ENCODE measurements around the gene SLC24A5. TPM values are rescaled to one million over a fixed set of nuclear protein-coding genes. Genes with fewer than 3 reads are reported as not detected.
A peak's percentile ranks its signal among the peaks of the same experiment; 100 is the strongest.

The SLC24A5 gene
- total and polyA plus RNA-seq, 2 donors (not counting 3 experiments of a cell fraction or from before 2014, with no cell fraction given) = not detected

DNA sequence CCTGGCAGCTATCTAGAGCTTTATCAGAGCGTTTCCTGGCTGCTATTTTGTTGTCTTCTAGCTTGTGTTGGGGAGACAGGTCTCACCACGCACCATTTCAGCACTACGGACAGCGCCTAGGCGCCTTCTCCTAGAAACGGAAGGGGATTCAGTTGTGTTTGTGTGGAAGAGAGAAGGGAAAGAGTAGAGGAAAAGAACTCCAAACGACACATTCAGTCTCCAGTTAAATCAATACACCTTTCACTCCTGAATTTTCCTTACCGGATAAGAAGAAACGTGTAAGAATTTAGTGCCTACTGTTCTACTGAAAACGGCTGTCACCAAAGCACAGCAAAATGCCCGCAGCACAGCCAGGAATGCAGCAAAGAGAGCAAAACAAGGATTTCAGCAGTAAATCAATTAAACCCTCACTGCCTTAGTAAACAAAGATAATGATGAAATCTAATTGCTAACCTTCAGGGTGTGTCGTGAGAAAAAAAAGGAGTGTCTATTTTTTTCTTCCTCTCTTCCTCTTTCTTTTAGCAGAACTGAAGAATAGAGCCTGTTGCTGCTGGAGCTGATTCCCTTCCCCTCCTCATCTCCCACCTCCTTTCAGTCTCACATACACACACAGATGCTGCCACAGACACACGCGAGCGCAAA, 70.3 kb downstream of the SLC24A5 start:
- no peak overlapping the region for H3K9ac ChIP-seq (replicated peaks; ENCODE audit: extremely low read depth, insufficient read depth, low read length)
- H3K27ac ChIP-seq (ENCODE audit: insufficient read depth, low read depth, low read length) = no peak overlapping the region
- no peaks in the 10 kb centered on the region for H3K79me2 ChIP-seq (ENCODE audit: control insufficient read depth, insufficient read depth, low read length)
- DNase-seq (ENCODE audit: low read depth, low spot score) (peak; percentile 65), FAIRE-seq (peak; percentile 86)
- no peak overlapping the region for H2AFZ ChIP-seq (ENCODE audit: low read depth, low read length)
- H3K9me1 ChIP-seq (replicated peaks; ENCODE audit: control insufficient read depth, extremely low read depth, insufficient read depth, low read length) = no peaks in the 10 kb centered on the region
- no peaks in the 10 kb centered on the region for H4K20me1 ChIP-seq (replicated peaks; ENCODE audit: control insufficient read depth, extremely low read depth, insufficient read depth, low read length)
- ChIA-PET POLR2A (no interaction called here), CTCF (no interaction called here)
- peaks cover 10 to 44% of the 10 kb centered on the region in 2 experiments for H3K27me3 ChIP-seq (ENCODE audit: control insufficient read depth in 2 of 2, insufficient read depth in 2 of 2, low read length in 2 of 2)
- no peaks in the 10 kb centered on the region for H3K4me1 ChIP-seq (ENCODE audit: control insufficient read depth, extremely low read depth, insufficient read depth, low read length)
- H3K9me3 ChIP-seq (replicated peaks; ENCODE audit: control insufficient read depth, insufficient read depth, low read length) = no peaks in the 10 kb centered on the region
- TF ChIP-seq MAX (IDR thresholded peaks at IDR 0.05; ENCODE audit: insufficient read depth, insufficient read length) (no peak), EZH2 (IDR thresholded peaks at IDR 0.05; ENCODE audit: borderline replicate concordance, low read depth, low read length, severe bottlenecking) (no peak), FOS (IDR thresholded peaks at IDR 0.05; ENCODE audit: borderline replicate concordance, insufficient read depth, low read length) (no peak), JUN (IDR thresholded peaks at IDR 0.05; ENCODE audit: borderline replicate concordance, insufficient read depth, insufficient read length, low read depth) (no peak), GATA2 (IDR thresholded peaks at IDR 0.05; ENCODE audit: insufficient read depth, insufficient read length, low read depth, low read length) (no peak), POLR2AphosphoS5 (IDR thresholded peaks at IDR 0.05; ENCODE audit: insufficient read depth, low read depth, low read length) (no peak), POLR2A (IDR thresholded peaks at IDR 0.05; ENCODE audit: low read depth, low read length) (no peak), MYC (IDR thresholded peaks at IDR 0.05; ENCODE audit: low read depth, low read length) (no peak)
- TF ChIP-seq, protein P1, sequence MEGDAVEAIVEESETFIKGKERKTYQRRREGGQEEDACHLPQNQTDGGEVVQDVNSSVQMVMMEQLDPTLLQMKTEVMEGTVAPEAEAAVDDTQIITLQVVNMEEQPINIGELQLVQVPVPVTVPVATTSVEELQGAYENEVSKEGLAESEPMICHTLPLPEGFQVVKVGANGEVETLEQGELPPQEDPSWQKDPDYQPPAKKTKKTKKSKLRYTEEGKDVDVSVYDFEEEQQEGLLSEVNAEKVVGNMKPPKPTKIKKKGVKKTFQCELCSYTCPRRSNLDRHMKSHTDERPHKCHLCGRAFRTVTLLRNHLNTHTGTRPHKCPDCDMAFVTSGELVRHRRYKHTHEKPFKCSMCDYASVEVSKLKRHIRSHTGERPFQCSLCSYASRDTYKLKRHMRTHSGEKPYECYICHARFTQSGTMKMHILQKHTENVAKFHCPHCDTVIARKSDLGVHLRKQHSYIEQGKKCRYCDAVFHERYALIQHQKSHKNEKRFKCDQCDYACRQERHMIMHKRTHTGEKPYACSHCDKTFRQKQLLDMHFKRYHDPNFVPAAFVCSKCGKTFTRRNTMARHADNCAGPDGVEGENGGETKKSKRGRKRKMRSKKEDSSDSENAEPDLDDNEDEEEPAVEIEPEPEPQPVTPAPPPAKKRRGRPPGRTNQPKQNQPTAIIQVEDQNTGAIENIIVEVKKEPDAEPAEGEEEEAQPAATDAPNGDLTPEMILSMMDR (IDR thresholded peaks at IDR 0.05; ENCODE audit: extremely low read depth in 1 of 2, insufficient read depth in 1 of 2, low read depth in 1 of 2, low read length in 2 of 2) = no peak
- H3K36me3 ChIP-seq (ENCODE audit: control insufficient read depth in 2 of 2, extremely low read depth in 1 of 2, insufficient read depth in 2 of 2, low read length in 2 of 2) = no peaks in the 10 kb centered on the region
- H3K4me2 ChIP-seq (ENCODE audit: insufficient read depth, low read length) = no peak overlapping the region
- intact Hi-C loops (cut with micrococcal nuclease) = no loop called here
- dilution Hi-C loops (cut with MboI; ENCODE audit: extremely low pct_ligation_motif_present, low sequenced_read_pairs) = no loop called here
- no peak overlapping the region for H3K4me3 ChIP-seq (replicated peaks in 1 of 3; ENCODE audit: insufficient read depth in 1 of 3, low read depth in 1 of 3, low read length in 3 of 3)
- BruUV-seq (replicated peaks) = no TSS peak

Data from endothelial cell of umbilical vein (primary cell).